ENCODE measurements around the gene CBLIF.
"Not testable (repeated sequence)": the region's sequence is repeated elsewhere in the genome, so short reads cannot be mapped to it uniquely, and the experiment has no call there.

Gene CBLIF

DNA sequence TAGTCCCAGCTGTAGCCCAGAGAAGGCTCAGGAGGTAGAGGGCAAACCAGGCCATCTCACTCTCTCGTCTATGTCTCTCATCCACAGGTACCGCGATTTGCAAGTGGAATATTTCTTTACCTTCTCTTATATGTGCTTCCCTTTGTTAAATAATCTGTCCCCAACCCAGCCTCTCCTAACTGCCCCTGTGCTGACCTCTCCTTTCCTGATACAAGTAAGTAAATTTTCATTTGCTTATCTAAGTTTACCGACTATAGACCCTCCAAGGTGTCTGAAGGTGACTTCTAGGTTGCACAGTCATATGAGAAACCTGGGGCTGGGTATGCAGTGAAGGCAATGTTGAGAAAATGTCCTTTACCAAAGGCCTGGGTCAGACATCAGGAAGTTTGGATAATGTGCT is at the start of gene CBLIF:
TSS of gene CBLIF (minus strand) at position 101 of the 400 bp plus-strand sequence. CDS start at position 55, 46 bp downstream.
- no peak for DNase-seq (ENCODE audit: low read depth)

DNA sequence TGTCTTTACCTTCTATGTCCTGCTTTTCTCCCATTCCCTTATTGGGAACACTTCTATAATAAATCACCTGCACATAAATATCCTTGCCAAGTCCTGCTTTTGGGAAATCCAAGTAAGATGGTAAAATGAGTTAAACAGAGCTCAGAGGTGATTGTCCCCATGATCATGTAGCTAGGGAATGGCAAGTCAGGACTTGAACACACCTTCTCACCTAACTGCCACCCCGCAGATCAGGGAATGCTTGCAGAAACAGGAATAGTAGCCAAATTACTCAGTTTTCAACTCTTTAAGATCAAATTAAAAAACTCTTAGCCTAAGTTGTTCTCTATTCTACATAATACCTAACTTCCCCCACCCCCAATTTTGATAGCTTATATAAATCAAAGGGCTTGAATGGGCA is 49.3 kb upstream of the CBLIF start:
- DNase-seq (ENCODE audit: low read depth): no peak

DNA sequence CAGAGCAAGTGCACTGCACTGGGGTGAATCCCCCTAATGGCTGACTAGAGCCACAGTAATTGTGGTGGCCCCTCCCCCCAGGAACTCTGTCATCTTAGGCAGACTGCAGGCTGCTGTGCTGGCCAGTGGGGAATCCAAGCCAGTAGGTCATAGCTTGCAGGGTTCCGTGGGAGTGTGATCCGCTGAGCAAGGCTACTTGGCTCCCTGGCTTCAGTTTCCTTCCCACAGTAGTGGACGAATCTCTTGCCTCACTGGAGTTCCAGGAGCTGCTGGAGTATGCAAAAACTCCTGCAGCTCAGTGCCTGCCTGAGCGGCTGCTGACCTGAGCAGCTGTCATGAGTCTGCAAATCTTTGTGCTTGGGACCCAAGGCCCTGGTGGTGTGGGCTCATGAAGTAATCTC is 46.5 kb upstream of the CBLIF start:
- no peak for DNase-seq (ENCODE audit: low read depth)

DNA sequence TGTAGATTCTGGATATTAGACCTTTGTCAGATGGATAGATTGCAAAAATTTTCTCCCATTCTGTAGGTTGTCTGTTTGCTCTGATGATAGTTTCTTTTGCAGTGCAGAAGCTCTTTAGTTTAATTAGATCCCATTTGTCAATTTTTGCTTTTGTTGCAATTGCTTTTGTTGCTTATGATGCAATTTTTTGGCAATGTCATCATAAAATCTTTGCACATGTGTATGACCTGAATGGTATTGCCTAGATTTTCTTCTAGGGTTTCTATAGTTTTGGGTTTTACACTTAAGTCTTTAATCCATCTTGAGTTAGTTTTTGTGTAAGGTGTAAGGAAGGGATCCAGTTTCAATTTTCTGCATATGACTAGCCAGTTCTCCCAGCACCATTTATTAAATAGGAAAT is 41.9 kb upstream of the CBLIF start:
- not testable (repeated sequence) for DNase-seq (ENCODE audit: low read depth)

DNA sequence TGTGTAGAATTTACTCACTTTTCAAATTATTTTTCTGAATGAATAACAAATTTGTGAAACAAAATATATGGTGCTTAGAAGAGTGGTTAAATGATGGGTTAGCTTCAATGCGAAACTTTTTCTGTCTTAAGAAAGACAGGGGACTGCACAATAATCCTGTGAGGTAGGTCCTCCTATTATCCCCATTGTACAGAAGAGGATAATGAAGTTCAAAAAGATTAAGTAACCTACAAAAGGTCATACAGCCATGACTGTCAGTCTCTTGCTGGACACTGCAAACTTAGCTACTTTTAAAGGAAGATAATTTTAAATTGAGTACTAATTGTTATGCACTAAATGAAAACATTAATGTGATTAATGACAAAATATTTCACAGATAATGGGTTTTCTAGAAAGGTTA is 38.3 kb upstream of the CBLIF start:
- no peak for DNase-seq (ENCODE audit: low read depth)

DNA sequence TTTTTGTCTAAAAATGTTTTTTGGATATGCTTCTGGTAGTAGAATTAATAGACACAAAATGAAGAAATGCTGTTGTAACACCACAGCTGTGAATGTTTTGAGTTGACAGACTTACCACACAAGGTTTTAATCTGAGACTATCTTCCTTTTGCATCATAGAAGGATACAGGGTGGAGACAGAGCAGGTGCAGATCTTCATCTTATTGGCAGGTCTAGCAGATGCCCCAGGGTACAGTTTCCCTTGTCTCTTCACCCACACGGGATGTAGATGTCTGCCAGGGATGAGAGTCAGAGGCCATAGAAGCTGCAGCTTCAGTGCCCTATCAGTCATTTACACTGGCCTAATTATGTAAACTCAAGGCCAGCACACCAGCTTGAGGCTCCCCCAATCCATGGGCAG is 34.3 kb upstream of the CBLIF start:
- no peak for DNase-seq (ENCODE audit: low read depth)

DNA sequence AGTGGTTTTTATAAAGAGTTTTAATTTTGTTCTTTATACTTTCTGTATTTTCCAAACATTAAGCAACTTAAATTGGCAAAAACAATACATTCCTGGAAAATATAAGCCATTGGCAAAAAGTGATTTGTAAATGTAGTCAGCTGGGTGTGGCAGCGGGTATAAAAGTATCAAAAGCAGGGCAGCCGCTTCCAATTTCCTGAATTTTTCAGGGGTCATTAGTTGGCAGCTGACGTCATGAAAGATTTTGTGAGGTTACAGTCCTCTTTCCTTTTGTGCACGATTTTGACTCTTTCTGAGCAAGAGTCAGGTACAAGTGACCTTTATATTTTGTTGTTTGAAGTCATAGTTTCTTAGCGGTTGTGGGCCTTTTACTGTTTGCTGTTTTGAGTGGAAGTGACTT is 33.3 kb upstream of the CBLIF start, which contains the start of gene OOSP3:
TSS of gene OOSP3 (plus strand) at position 208 of the 400 bp plus-strand sequence. CDS start at position 235, 27 bp downstream.
- DNase-seq (ENCODE audit: low read depth): no peak

DNA sequence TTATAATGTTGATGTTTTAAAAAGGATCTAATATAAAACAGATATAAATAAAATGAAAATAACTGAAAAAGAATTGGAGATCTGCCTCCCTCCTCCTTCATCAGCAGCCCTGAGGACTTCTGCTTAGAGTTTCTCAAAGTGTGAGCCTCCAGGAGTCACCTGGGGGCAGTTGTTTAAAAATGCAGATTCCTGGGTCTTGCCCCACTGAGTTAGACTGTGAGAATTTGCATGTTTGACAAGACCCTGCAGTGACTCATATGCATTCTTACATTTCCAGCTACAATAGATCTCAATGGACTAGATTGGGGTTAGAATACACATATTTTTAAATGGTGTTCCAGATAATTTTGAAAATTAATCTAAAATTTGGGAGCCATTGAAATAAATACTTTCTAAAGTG is 32.5 kb upstream of the CBLIF start:
- DNase-seq (ENCODE audit: low read depth): no peak

DNA sequence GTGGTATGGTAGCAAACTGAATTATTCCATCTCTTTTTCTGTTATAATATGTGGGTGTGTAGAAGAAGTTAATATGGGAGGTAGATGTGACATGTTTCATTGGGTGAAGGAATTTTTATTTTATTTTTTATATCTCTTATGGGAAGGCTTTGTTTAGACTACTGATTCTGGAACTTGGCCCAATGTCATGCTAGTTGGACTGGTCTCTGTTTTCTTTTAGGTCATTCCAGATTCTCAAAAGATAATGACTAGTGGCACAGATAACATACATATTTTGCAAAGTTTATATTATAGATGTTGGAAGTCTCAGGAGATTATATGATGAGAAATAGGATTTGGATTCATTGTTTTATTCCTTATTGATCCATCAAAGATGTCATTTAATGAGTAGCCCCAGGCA is 32.0 kb upstream of the CBLIF start:
- no peak for DNase-seq (ENCODE audit: low read depth)

DNA sequence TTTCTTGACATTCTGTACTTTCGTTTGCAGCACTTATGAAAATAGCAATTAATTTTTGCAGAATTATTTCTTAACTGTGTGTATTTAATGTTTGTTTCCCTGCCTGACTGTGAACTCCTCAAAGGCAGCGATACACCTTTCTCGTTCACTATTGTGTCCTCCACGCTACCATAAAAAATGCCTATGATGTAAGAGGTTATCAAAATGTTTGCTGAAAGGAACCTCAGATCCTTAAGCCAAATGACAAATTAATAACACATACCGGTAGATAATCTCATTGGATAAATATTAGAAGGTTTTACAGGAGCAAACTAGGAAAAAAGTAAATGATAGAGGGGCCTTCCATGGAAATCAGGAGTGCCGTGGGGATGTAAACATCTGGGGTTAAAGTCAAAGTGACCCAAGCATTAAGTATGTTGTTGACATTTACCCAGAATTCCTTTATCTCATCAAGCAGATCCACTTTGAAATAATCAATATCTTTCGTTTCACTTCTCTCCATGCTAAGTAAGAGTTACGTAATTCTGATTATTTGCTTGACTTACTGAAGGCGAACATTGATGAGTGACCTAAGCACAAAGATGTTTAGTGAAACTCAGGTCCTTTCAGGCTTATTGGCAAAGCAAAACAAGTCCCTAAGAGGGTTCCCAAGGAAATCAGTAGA is 30.7 kb upstream of the CBLIF start:
- DNase-seq (ENCODE audit: low read depth): no peak

DNA sequence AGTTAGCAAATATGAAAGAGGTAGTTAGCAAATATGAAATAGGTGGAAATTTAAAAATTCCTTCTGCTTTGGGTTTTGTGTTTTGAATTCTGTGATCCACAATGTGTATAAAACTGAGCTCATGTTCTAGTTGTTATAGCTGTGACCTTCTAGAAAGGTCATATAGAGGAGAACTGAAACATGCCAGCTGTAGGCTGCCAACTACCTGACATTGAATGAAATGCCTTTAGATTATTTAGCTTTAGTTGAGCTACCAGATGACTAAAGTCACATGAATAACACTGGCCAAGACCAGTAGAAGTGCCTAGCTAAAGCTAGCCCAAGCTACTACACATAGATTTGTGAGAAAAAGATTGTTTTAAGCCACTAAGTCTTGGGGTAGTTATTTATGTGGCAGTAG is 26.8 kb upstream of the CBLIF start:
- DNase-seq (ENCODE audit: low read depth): no peak

DNA sequence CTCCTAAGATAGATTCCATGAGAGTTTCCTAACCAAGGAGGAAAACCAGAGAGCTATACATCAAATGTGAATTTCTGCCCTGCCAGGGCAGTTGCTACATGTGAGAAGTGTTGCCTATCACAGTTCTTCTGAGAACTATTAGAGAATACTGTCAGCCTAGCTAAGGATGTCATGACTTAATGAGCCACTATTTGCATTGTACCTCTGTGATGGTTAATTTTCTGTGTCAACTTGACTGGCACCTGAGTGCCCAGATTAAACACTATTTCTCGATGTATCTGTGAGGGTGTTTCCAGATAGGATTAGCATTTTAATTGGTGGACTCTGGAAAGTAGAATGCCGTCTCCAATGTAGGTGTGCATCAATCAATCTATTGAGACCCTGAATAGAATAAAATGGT is 22.6 kb upstream of the CBLIF start:
- DNase-seq (ENCODE audit: low read depth): no peak

DNA sequence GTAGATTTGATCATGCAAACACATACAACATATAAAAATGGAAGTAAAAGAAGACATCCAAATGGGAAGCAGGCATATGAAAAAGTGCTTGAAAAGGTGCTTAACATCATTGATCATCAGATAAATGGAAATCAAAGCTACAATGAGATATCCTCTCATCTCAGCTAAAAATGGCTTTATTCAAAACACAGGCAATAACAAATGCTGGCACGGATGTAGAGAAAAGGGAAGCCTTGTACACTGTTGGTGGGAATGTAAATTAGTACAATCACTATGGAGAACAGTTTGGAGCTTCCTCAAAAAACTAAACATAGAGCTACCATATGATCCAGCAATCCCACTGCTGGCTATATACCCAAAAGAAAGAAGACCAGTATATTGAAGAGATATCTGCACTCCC is 21.5 kb upstream of the CBLIF start:
- DNase-seq (ENCODE audit: low read depth): no peak

DNA sequence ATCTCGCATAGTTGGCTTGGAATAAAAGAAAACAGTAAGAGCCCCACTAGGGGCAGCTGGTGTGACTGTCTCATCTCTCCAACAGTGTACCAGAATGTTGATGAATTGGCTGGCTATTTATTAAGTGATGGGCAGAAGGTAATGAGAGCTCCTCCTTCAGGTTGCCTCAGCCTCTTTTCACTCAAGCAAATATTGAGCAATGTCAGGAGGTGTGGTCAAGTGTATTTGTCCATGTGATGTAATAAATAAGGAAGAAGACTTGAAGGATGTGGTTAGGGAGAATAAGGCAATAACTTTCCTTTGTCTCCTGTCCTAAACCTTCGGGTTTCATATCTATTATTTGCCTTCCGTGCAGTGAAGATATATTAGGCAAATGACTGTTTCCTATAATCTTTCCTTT is 21.1 kb upstream of the CBLIF start, which contains the start of gene TCN1:
TSS of gene TCN1 (minus strand) at position 91 of the 400 bp plus-strand sequence. CDS start at position 74, 17 bp downstream.
- DNase-seq (ENCODE audit: low read depth): no peak

DNA sequence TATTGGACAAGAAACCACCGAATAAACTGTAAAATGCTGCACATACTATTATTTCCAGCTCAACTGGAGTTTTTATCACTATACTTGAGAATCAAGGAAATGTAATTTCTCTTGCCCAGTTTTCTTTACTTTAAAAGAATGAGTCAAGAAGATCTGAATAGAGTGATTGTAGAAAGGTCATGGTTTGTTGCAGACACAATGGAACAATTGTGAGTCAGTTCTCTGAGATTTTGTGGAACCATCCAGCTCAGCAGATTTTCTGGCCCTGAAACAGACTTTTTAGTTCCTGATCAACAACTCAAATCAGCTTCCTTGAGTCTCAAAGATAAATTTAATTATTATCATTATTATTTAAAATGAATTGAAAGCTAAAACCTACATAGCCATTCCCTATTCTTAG is 19.7 kb upstream of the CBLIF start:
- no peak for DNase-seq (ENCODE audit: low read depth)

DNA sequence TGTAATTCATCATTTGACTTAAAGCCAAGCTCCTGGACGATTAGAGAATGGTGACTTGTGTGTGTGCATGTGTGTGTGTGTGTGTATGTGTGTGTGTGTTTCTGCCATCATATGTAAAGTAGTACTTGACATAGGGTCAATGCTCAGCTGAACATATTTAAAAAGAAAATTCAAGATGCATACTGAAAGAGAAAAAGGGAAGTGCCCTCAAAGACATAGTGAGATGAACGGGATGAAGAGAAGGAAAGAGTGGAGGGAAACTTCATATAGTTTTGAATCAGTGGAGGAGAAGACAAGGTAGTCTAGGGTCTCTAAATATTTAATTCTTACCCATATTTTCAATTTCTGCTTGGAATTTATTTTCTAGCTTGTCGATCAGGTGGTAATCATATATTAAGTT is 17.0 kb upstream of the CBLIF start:
- no peak for DNase-seq (ENCODE audit: low read depth)

DNA sequence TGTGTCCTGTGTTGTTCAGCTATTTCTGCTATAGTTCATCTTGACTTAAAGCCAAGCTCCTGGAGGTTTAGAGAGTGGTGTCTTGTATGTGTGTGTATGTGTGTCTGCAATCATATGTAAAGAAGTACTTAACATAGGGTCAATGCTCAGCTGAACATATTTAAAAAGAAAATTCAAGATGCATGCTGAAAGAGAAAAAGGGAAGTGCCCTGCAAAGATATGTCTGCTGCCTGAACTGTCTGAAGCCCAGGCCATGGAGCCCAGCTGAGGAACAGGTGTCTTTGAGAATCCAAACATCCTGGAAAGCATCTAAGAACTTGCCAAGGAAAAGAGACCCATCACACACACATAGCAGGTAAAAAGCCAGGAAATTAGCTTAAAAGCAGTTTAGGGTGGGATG is 14.4 kb upstream of the CBLIF start:
- DNase-seq (ENCODE audit: low read depth): no peak

DNA sequence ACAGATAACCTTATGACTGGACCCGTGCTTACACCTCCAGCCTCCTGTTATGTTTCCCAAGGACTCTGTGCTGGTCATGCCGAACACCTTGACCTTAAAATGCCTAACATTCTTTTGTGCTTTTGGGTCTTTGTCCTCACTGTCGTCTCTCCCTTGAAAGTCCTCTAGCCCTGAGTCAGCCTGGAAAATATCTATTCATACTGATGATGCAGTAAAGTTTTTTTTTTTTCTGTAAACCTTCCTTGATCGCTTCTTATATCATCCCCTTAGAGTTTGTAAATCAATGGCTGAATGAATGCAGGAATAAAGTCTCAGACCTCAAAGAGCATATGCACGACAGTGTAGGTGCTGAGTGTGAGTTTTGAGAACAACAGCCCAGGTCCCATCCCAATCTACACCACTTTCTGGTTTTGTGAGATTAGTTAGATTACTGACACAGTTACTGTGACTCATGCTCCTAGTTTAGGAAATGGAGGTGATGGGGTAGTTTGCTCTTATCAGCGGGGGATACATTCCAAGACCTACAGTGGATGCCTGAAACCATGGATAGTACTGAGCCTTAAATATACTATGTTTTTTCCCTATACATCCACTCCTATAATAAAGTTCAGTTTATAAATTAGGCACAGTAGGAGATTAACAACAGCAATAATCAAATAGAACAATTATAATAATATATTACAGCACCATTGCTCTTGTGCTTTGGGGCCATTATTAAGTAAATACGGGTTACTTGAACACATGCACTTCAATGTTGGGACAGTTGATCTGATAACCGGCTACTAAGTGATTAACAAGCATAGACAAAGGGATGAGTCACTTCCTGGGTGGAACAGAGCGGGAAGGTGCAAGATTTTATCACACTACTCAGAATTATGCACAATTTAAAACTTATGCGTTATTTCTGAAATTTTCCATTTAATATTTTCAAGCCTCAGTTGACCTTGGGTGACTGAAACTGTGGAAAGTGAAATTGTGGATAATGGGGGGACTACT is 12.4 kb upstream of the CBLIF start:
- DNase-seq (ENCODE audit: low read depth): no peak

DNA sequence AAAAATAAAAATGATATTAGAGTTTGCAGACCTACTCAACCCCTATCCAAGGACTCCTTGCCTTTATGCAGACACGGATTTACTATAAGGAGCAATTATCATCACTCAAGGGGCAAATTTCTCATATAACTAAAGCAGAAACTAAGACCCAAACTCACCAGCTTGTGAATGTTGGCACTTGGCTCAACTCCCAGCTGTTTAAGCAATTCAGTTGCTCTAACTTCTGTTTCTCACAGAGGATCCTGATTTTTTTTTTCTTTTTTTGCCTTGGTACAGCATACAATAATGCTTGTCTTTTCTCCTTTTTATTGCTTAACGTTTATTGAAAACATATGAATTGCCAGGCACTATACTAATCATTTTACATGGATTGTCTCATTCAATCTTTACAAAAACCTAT is 9.6 kb upstream of the CBLIF start:
- no peak for DNase-seq (ENCODE audit: low read depth)

DNA sequence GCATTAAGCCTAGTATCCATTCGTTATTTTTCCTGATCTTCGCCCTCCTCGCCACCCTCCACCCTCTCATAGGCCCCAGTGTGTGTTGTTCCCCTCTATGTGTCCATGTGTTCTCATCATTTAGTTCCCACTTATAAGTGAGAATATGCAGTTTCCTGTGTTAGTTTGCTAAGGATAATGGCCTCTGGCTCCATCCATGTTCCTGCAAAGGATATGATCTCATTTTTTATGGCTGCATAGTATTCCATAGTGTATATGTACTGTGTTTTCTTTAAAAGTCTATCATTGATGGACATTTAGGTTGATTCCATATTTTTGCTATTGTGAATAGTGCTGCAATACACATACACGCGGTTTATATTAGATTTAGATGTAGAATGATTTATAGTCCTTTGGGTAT is 6.1 kb upstream of the CBLIF start:
- not testable (repeated sequence) for DNase-seq (ENCODE audit: low read depth)

DNA sequence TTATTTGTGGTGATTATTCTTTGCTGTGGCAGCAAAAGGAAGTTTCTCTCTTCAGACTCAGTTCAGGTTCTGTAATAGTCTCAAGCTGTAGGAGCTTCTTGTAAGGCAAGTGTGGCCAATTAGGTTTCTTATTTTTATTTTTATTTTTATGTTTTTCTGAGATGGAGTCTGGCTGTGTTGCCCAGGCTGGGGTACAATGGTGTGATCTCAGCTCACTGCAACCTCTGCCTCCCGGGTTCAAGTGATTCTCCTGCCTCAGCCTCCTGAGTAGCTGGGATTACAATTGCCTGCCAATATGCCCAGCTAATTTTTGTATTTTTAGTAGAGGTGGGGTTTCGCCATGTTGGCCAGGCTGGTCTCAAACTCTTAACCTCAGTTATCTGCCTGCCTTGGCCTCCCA is 4.3 kb upstream of the CBLIF start:
- DNase-seq (ENCODE audit: low read depth): not testable (repeated sequence)

DNA sequence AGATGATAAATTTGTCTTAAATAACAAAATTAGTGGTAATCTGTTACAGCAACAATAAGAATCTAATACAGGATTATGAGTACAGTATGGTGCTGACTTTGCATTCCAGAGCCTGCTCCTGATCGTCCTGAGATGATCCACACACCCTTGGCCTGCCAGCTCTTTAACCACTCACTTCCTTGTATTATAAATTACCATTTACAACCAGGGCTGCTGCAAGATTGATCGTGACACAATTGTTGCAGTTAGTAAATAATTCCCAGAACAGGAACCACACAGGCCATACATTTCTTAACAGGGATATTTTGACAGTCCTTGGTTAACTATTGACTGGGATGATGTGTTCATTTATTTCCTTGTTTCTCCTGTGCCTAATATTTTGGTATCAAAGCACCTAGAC is 3.8 kb upstream of the CBLIF start:
- no peak for DNase-seq (ENCODE audit: low read depth)

DNA sequence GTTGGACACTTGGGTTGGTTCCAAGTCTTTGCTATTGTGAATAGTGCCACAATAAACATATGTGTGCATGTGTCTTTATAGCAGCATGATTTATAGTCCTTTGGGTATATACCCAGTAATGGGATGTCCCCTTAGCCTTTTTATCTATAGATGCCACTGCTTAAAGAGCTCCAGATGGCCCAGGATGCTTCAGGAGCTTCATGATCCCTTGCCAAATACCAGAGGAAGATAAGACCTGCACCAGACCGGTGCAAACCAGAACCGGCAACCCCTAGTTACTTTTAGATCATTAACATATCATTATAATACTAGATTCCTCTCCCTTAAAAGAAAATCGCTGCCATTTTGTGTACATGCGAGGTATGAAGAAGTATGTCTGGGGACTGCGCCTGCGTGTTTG is 3.1 kb upstream of the CBLIF start:
- DNase-seq (ENCODE audit: low read depth): not testable (repeated sequence)

Data from GM04504 (cell line).